Smooth muscle cell of the brain vasculature (primary cell): ENCODE results near the gene COASY.
"Not testable (repeated sequence)": the region's sequence is repeated elsewhere in the genome, so short reads cannot be mapped to it uniquely, and the experiment has no call there.

ENCODE experiments used
- DNase-seq: peaks from one replicate; pipeline ENCODE4 v3.0.0-alpha.2; 2012; ENCODE audit warnings: low read depth, low spot score

Gene COASY

DNA sequence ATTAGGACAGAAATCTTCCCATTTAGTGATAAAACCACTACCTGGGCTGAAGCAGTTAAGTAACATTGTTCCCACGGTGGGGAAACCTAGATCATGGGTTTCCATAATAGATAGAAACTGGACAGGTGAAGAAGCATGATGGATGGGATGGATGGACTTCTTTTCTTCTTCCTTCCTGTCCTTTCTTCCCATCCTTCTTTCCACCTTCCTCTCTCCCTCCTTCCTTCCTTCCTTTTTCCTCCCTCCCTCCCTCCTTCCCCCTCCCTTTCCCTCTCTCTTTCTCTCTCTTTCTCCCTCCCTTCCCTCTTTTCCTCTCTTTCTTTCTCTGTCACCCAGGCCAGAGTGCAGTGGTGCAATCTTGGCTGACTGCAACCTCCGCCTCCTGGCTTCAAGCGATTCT lies 12.5 kb downstream of the COASY start:
- DNase-seq, result no peak

DNA sequence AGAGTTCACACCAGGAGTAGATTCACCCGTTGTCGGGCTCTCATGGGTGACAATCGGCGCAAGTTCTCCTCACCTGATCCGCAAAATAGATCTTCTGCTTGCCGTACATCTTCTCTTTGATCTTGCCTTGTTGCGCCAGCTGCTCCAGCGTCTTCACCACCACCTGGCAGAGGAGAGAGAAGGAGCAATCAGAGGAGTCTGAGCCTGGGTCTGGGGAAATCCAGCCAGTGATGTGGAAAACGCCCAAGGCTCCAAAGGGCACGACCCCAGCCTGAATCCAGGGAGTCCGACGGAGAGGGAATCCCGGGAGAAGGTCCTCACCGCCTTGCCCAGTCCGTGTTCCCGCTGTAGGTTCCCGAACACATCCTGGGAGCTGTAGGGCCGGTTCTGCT lies 15.2 kb downstream of the COASY start:
- no peak for DNase-seq

- DNase-seq, result peak; percentile 83
These were observed 15.8 kb downstream of the COASY start, which contains the start of gene PSMC3IP for GRCh38 chr17:42577532-42578281. Gene PSMC3IP (minus strand): TSS chr17:42577729. CDS start chr17:42577686, 43 bp downstream.

DNA sequence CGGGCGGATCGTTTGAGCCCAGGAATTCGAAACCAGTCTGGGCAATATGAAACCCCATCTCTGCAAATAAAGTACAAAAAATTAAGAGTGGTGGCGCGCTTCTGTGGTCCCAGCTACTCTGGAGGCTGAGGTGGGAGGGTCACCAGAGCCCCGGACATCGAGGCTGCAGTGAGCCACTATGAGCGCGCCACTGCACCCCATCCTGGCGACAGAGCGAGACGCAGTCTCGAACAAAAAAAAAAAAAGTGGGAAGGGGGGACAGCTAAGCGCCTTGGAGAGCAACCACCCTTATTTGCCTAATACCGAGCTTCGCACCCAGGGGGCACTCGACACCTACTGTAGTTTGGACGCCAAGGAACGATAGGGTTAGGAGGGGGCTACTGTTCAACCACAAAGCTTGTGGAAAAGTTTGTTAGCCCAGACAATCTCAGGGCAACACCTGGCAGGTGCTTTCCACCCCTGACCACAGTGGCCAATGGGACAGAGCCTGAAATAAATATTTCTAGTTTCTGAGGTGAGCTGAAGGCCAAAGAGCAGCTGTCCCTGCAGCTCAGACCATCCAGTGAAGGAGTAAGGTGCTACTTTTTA lies 16.4 kb downstream of the COASY start:
- DNase-seq, result peak; percentile 43

- no peak for DNase-seq
These were observed 18.0 kb downstream of the COASY start for GRCh38 chr17:42579794-42580551.

- DNase-seq, result no peak
These were observed 19.9 kb downstream of the COASY start for GRCh38 chr17:42581744-42582270.

GRCh38 chr17:42584880-42585279 lies 22.9 kb downstream of the COASY start:
- DNase-seq, result no peak

- DNase-seq, result no peak
These were observed 23.4 kb downstream of the COASY start for GRCh38 chr17:42585353-42585752.

DNA sequence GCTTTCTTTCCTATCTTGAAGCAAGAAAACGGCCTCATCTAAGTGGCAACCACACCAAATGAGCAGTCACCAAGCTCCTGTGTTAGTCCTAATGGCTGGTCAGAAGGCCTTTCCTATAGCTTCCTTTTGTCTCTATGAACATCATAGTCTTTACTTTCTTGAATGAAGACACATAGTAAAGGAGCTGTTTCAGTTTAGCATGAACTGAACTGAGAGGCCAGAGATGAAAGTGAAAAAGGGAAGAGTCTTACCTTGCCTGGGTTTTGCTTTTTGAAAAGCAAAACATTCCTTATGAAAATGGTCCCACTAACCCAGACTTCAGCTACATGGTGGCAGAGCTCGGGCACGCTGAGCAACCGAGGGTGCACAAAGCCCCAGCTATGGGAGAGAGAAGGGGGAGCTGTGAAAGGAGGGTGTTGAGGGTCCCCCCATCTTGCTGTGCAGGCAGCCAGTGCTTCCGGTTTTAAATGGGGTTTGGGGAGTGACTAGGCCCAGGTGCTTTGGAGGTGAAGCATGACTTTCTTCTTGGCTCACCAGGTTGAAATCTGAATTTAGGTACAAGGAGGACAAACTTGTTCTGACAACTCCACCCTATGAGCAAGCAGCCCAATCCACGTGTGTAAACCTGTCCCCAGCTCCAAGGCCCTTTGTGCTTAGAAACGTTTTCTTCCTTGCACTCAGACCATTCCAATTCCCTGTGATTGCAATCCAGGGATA lies 24.7 kb downstream of the COASY start:
- no peak for DNase-seq

- DNase-seq, result no peak
These were observed 28.9 kb downstream of the COASY start for GRCh38 chr17:42590886-42591285.

GRCh38 chr17:42591411-42591810 lies 29.5 kb downstream of the COASY start:
- no peak for DNase-seq

DNA sequence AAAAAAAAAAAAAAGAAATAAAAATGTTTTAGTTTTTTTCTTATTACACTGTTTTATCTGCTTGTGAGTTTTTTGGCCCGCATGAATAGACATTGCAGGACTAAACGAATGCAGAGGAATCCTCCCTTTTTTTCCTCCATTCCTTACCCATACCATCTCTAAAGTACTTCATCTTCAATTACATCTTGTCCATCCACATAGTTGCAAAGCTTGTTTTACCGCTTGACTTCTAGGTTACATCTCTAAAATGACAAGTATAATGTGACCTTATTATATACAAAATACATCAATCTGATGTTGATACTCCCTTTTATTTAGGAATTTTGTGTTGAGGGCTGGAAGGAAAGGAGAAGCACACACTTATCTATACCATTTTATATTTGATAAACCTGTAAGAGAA lies 34.4 kb downstream of the COASY start:
- DNase-seq, result no peak

GRCh38 chr17:42598905-42599304 lies 37.0 kb downstream of the COASY start:
- DNase-seq, result no peak

- no peak for DNase-seq
These were observed 41.4 kb downstream of the COASY start for GRCh38 chr17:42603318-42603717.

GRCh38 chr17:42607769-42608168 lies 45.8 kb downstream of the COASY start:
- no peak for DNase-seq

DNA sequence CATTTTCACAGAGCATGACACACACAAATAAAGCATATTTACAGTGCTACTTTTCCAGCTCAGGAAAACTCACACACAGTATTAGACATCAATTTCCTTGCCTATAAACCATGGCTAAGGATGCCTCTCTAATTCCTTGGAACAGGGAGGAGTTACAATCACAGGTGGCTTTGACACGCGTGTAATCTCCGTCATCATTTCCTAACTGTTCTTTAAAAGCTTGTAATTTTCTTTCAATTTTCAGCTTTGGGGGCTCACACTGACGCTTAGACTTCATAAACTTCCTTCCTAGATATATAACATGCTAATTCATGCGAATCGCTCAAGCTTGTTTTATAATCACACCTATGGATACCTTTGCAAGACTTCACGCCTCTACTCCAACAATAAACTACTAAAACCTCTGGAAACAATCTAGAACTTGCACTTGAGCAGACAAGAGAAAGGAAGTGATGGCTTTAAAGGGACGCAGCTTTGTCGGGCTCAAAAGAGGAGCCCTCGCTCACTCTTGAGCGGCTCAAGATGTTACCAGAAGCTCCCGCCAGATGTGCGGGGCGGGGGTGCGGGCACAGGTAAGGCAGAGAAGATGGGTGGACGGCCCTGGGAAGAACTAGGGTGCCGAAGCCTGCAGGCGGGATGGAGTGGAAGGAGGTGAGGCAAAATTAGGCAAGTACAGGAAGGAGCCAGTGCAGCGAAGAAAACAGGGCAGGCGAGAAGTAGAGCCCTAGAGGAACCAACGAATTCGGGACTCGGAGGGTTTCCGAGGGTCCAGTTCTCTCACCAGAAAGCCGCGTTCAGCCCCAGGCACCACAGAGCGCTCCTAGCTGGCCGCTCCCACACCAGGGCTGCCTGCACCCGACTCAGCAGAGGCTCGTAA lies 46.6 kb downstream of the COASY start:
- DNase-seq, result no peak

DNA sequence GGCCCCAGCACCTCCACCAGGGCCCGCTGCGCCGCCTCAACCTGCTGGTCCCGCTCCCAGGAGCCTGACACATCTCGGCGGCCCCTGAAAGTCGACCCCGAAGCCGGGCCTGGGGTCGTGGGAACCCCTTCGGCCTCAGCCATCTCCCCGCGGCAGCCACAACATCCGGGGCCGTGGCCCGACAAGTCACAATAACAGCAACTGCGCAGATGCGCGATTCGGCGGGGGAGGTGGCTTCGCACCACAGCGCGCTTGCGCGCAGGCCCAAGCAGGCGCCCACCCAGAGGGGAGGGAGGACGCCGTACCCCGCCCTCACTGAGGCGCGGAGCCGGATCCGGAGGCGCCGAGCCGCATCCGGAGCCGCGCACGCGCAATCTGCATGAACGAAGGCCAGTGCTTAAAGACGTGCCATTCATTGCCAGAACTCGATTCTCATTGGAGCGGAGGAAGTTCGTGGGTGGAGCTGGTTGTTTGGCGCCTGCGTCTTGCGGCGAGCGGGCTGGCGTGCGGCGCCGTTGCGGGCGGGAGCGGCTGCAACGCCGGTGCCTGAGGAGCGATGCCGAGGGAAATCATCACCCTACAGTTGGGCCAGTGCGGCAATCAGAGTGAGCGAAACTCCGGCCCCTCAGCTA lies 47.4 kb downstream of the COASY start, which contains the start of the genes RETREG3 and TUBG1:
RETREG3 (minus strand) TSS at position 193 of the 632 bp plus-strand sequence; CDS start at position 143, 50 bp downstream.
TUBG1 (plus strand) TSS at position 502 of the 632 bp plus-strand sequence; CDS start at position 557, 55 bp downstream.
- DNase-seq, result peak; percentile 99

DNA sequence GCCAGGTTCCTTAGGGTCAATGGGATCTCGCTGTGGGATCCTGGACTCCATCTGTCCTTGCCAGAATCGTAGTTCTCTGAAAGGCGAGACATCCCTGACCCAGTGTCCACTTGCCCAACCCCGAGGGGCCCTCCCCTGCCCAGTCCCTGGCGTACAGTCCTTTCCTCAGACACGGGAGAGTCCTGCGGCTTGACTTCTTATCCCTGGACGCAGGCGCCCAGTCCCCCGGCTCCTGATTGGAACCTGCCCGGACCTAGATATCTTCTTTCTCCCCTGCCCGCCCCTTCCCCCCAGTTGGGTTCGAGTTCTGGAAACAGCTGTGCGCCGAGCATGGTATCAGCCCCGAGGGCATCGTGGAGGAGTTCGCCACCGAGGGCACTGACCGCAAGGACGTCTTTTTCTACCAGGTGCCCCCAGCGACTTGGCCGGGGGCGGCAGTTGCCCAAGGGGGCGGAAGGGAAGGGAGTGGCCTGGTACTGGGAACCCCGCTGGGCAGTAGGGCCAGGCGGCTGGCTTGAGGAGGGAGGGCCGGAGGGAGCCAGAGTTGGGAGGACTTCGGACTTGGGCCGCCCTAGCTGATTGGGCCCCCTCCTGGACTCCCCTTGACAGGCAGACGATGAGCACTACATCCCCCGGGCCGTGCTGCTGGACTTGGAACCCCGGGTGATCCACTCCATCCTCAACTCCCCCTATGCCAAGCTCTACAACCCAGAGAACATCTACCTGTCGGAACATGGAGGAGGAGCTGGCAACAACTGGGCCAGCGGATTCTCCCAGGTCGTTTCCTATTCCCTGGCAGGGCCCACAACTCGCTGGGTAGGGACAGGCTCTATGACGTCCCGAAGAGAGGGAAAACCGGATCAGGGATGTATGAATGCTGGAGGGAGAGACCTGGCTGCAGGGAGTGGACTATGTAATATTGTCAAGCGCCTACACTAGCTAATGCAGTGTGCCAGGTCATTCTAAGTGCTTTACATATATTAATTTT lies 48.2 kb downstream of the COASY start:
- DNase-seq, result not testable (repeated sequence)

DNA sequence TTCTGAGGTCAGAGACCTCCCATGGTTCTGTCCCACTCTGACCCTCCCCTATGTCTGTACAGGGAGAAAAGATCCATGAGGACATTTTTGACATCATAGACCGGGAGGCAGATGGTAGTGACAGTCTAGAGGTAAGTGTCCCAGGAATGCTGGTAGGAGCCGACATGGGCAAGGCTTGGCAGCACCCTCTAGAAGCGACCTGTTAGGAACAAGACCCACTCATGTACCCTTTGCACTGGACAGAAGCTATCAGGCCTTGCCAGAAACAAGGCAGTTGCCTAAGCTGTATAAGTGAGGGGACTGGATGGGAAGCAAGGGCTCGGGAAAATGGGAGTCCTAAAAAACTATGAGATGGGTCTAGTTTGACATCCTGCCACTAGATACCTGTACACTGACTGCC lies 50.1 kb downstream of the COASY start:
- no peak for DNase-seq
